IMR-90 (cell line): ENCODE data around the gene GSG1L. TPM values are rescaled to one million over a fixed set of nuclear protein-coding genes. Genes with fewer than 3 reads are reported as not detected.
A peak's percentile ranks its signal among the peaks of the same experiment; 100 is the strongest.

Experiments
- ATAC-seq: fragments of 200-7000 bp; cut with Tn5 transposase; 2 replicates; pipeline ENCODE4 v1.9.1; 2020; ENCODE audit warnings: low read depth, mild to moderate bottlenecking, moderate library complexity
- BruUV-seq: library from RNA; stranded (reverse); fragments of 400-500 nt; replicated peaks from 2 replicates; lab custom pipeline; 2021; lab: Mats Ljungman, UMichigan
- CTCF ChIA-PET: fragments of 300-600 bp; formaldehyde crosslinking; extraction: SDS; loops from one replicate; lab custom pipeline; 2021; ENCODE audit warnings: antibody characterized with exemption; lab: Yijun Ruan, JAX
- POLR2A ChIA-PET: fragments of 300-600 bp; sonication (Branson Sonifier 250); formaldehyde crosslinking; loops from one replicate; lab custom pipeline; 2022; ENCODE audit warnings: antibody characterized with exemption; ENCODE audit not compliant: unreplicated experiment; lab: Charles Lee
- DNase-seq: peaks from one replicate; pipeline ENCODE4 v3.0.0; 2013
- H2AFZ ChIP-seq: replicated peaks from 2 replicates; pipeline ENCODE3; 2013; ENCODE audit warnings: low read length, mild to moderate bottlenecking; ENCODE audit not compliant: poor library complexity
- H2AK5ac ChIP-seq: 2 replicates; pipeline ENCODE4 v1.6.1; 2013; ENCODE audit warnings: low read depth, low read length, inconsistent platforms
- H2AK9ac ChIP-seq: replicated peaks from 2 replicates; pipeline ENCODE3; 2013; ENCODE audit warnings: mild to moderate bottlenecking, low read depth, low read length, moderate library complexity; ENCODE audit not compliant: poor library complexity
- H2BK120ac ChIP-seq: 2 replicates; pipeline ENCODE4 v1.6.1; 2013; ENCODE audit warnings: low read depth, low read length, inconsistent platforms
- H2BK15ac ChIP-seq: 3 replicates; pipeline ENCODE4 v1.6.1; 2013; ENCODE audit warnings: low read depth, low read length, inconsistent platforms
- H2BK20ac ChIP-seq: 2 replicates; pipeline ENCODE4 v1.6.1; 2013; ENCODE audit warnings: low read depth, mild to moderate bottlenecking, inconsistent platforms, low read length, moderate library complexity
- H2BK5ac ChIP-seq: 2 replicates; pipeline ENCODE4 v1.6.1; 2013; ENCODE audit warnings: mild to moderate bottlenecking, low read depth, low read length, inconsistent platforms; ENCODE audit not compliant: poor library complexity, severe bottlenecking
- H3K14ac ChIP-seq: replicated peaks from 2 replicates; pipeline ENCODE4 v1.6.1; 2013; ENCODE audit warnings: low read depth, low read length, inconsistent platforms
- H3K18ac ChIP-seq: 2 replicates; pipeline ENCODE4 v1.6.1; 2013; ENCODE audit warnings: low read depth, low read length, control low read depth
- H3K23ac ChIP-seq: 2 replicates; pipeline ENCODE4 v1.6.1; 2013; ENCODE audit warnings: low read depth, low read length, inconsistent platforms
- H3K27ac ChIP-seq: 2 replicates; pipeline ENCODE4 v1.5.1; 2013; ENCODE audit warnings: mild to moderate bottlenecking, control low read depth, low read length; ENCODE audit not compliant: insufficient read depth
- H3K27me3 ChIP-seq: 2 replicates; pipeline ENCODE4 v1.6.1; 2013; ENCODE audit warnings: low read length; ENCODE audit not compliant: control insufficient read depth, insufficient read depth
- H3K36me3 ChIP-seq: 2 replicates; pipeline ENCODE4 v1.6.1; 2013; ENCODE audit warnings: low read length, mixed read lengths; ENCODE audit not compliant: control insufficient read depth, insufficient read depth
- H3K4ac ChIP-seq: 2 replicates; pipeline ENCODE4 v1.6.1; 2013; ENCODE audit warnings: low read depth, low read length, inconsistent platforms
- H3K4me1 ChIP-seq: 2 replicates; pipeline ENCODE4 v1.6.1; 2013; ENCODE audit warnings: low read length, mixed read lengths; ENCODE audit not compliant: control insufficient read depth, insufficient read depth
- H3K4me2 ChIP-seq: 2 replicates; pipeline ENCODE4 v1.6.1; 2013; ENCODE audit warnings: low read depth, mild to moderate bottlenecking, control low read depth, low read length, moderate library complexity
- H3K4me3 ChIP-seq: 2 replicates; pipeline ENCODE4 v1.5.1; 2013; ENCODE audit warnings: low read depth, mild to moderate bottlenecking, control low read depth, low read length, moderate library complexity; ENCODE audit not compliant: insufficient read depth
- H3K56ac ChIP-seq: 2 replicates; pipeline ENCODE4 v1.6.1; 2013; ENCODE audit warnings: low read length, inconsistent platforms; ENCODE audit not compliant: insufficient read depth; ENCODE audit errors: extremely low read depth
- H3K79me1 ChIP-seq, 2 experiments: 2 replicates each; pipeline ENCODE4 v1.6.1; 2013; ENCODE audit warnings: low read length in 2 of 2, inconsistent platforms in 1 of 2, low read depth in 1 of 2
- H3K9ac ChIP-seq: 2 replicates; pipeline ENCODE4 v1.6.1; 2013; ENCODE audit warnings: low read depth, low read length, control low read depth
- H3K9me1 ChIP-seq: 2 replicates; pipeline ENCODE4 v1.6.1; 2013; ENCODE audit warnings: low read length, inconsistent platforms; ENCODE audit not compliant: insufficient read depth
- H3K9me3 ChIP-seq: 2 replicates; pipeline ENCODE4 v1.6.1; 2013; ENCODE audit warnings: low read length; ENCODE audit not compliant: control insufficient read depth, insufficient read depth
- H4K20me1 ChIP-seq: 2 replicates; pipeline ENCODE4 v1.6.1; 2013; ENCODE audit warnings: low read length, inconsistent platforms; ENCODE audit not compliant: insufficient read depth
- H4K5ac ChIP-seq: 2 replicates; pipeline ENCODE4 v1.6.1; 2013; ENCODE audit warnings: mild to moderate bottlenecking, low read depth, low read length, control low read depth
- H4K8ac ChIP-seq, 2 experiments: 2 replicates each; pipeline ENCODE4 v1.6.1; 2013; ENCODE audit warnings: low read depth in 2 of 2, low read length in 2 of 2, control low read depth in 1 of 2, inconsistent platforms in 1 of 2
- H4K91ac ChIP-seq: 2 replicates; pipeline ENCODE4 v1.6.1; 2013; ENCODE audit warnings: low read depth, low read length, inconsistent platforms; ENCODE audit not compliant: insufficient read depth
- BHLHE40 ChIP-seq: fragments of 150-350 bp; IDR thresholded peaks from 2 replicates; pipeline ENCODE4 v1.6.1; 2016; ENCODE audit warnings: mild to moderate bottlenecking, low read depth, low read length
- CHD1 ChIP-seq: IDR thresholded peaks from 2 replicates; pipeline ENCODE4 v1.6.1; 2012; ENCODE audit warnings: low read depth, low read length, improper control_type of control experiment
- FOS ChIP-seq: fragments of 150-350 bp; IDR thresholded peaks from 2 replicates; pipeline ENCODE4 v1.6.1; 2016; ENCODE audit warnings: low read depth, low read length
- MAZ ChIP-seq: IDR thresholded peaks from 2 replicates; pipeline ENCODE4 v1.6.1; 2012; ENCODE audit warnings: low read depth, mild to moderate bottlenecking, low read length, improper control_type of control experiment, moderate library complexity, borderline replicate concordance
- POLR2A ChIP-seq: IDR thresholded peaks from 2 replicates; pipeline ENCODE4 v1.6.1; 2012; ENCODE audit warnings: mild to moderate bottlenecking, low read depth, low read length
- RAD21 ChIP-seq: IDR thresholded peaks from 2 replicates; pipeline ENCODE4 v1.6.1; 2012; ENCODE audit warnings: low read length, improper control_type of control experiment
- RCOR1 ChIP-seq: IDR thresholded peaks from 2 replicates; pipeline ENCODE4 v1.6.1; 2012; ENCODE audit warnings: mild to moderate bottlenecking, low read length, improper control_type of control experiment; ENCODE audit not compliant: insufficient replicate concordance
- USF2 ChIP-seq: fragments of 150-350 bp; IDR thresholded peaks from 2 replicates; pipeline ENCODE4 v1.6.1; 2017; ENCODE audit warnings: mild to moderate bottlenecking, antibody characterized with exemption, low read length, low read depth
- WGBS, 2 experiments: methylation state at CpG; one replicate each; pipeline versions ENCODE4 v1.1.5 to v1.1.7; 2013; ENCODE audit warnings: missing lambda C conversion rate in 2 of 2; ENCODE audit not compliant: insufficient read length in 1 of 2; ENCODE audit errors: extremely low coverage in 2 of 2; 5-methylcytosine and 5-hydroxymethylcytosine counted together
- dilution Hi-C: fragments of 300-500 bp; cut with HindIII; formaldehyde crosslinking; loops from one replicate; pipeline ENCODE4 v1.14.3; 2018; ENCODE audit warnings: low sequenced_read_pairs; ENCODE audit not compliant: unreplicated experiment
- in situ Hi-C: fragments of 300-500 bp; cut with MboI; formaldehyde crosslinking; loops from 3 replicates; pipeline ENCODE4 v1.14.3; 2019; ENCODE audit warnings: low sequenced_read_pairs, inconsistent platforms, mixed read lengths
- intact Hi-C: fragments of 100-400 bp; cut with micrococcal nuclease; formaldehyde crosslinking; loops from 2 replicates; pipeline ENCODE4 v1.10.0; 2022
- polyA plus RNA-seq, 3 experiments: library from polyadenylated mRNA; depleted of rRNA; stranded (reverse); fragments of >200 nt; gene quantifications; 2 replicates each; pipeline ENCODE4 v1.2.3, GENCODE V29; 2012; ENCODE audit warnings: low replicate concordance in 1 of 3
- total RNA-seq: library from RNA; depleted of rRNA; stranded (reverse); fragments of >200 nt; gene quantifications from 2 replicates; pipeline ENCODE4 v1.2.3, GENCODE V29; 2012

Gene GSG1L
- total and polyA plus RNA-seq, 2 of the 4 experiments (the other 2 are of a cell fraction): not detected

- no peak overlapping the region for H3K14ac ChIP-seq
- H3K9me3 ChIP-seq: no peaks in the 10 kb centered on the region
- H3K4me2 ChIP-seq: no peak overlapping the region
- H3K4ac ChIP-seq: no peak overlapping the region
- WGBS, 2 experiments: no CpG with 5 or more reads among the region's 8 CpGs
- no TSS peak for BruUV-seq
- ATAC-seq (no peak), DNase-seq (no peak)
- no peaks in the 10 kb centered on the region; the same call in 1 of the 2 replicates for H4K20me1 ChIP-seq
- POLR2A ChIA-PET: no interaction called here
- H3K4me1 ChIP-seq: no peaks in the 10 kb centered on the region
- H2BK5ac ChIP-seq: no peak overlapping the region
- no peak overlapping the region for H3K23ac ChIP-seq
- no peak overlapping the region for H2AK9ac ChIP-seq
- no peak overlapping the region for H3K4me3 ChIP-seq
- dilution Hi-C loops (no loop called here), intact Hi-C loops (loop anchor here (1.0 to 10.0 kb wide), 2 partner anchors 290 to 434 kb away; partner anchors contain the start of gene XPO6), in situ Hi-C loops (loop anchor here (10.0 kb wide), 1 partner anchor 284 kb away; the partner anchor contains the start of gene GSG1L)
- no peak for TF ChIP-seq USF2
- no peak for TF ChIP-seq CHD1
- TF ChIP-seq BHLHE40: no peak
- TF ChIP-seq MAZ: no peak
- no peak for TF ChIP-seq RAD21
- TF ChIP-seq RCOR1: no peak
- TF ChIP-seq FOS: no peak
- no peak for TF ChIP-seq POLR2A
- no peak overlapping the region for H4K8ac ChIP-seq
- no peaks in the 10 kb centered on the region; the same call in 1 of the 2 replicates for H3K36me3 ChIP-seq
- no peak overlapping the region for H3K56ac ChIP-seq
- no peak overlapping the region for H2BK15ac ChIP-seq
- H2BK20ac ChIP-seq: no peak overlapping the region
- no peak overlapping the region for H4K5ac ChIP-seq
- no peaks in the 10 kb centered on the region for H3K9me1 ChIP-seq
- no peak overlapping the region for H2AK5ac ChIP-seq
- no peak overlapping the region for H4K91ac ChIP-seq
- no peaks in the 10 kb centered on the region for H3K79me1 ChIP-seq
- H3K18ac ChIP-seq: no peak overlapping the region
- no peak overlapping the region for H3K9ac ChIP-seq
- H3K27ac ChIP-seq: no peak overlapping the region
- H2AFZ ChIP-seq: peak overlapping the region; percentile 67
- no peak overlapping the region for H2BK120ac ChIP-seq
- no peaks in the 10 kb centered on the region for H3K27me3 ChIP-seq
- CTCF ChIA-PET: interaction anchor here (0.6 to 1.5 kb wide), 6 partner anchors 11 to 290 kb away, joined by 3 to 8 read pairs (median 4); no protein-coding TSS in a partner anchor
Measured at GRCh38 chr16:27780468-27781194, 282.9 kb downstream of the GSG1L start.
